K562 (cell line): ENCODE results near the gene TRAF3IP1. TPM values are rescaled to one million over a fixed set of nuclear protein-coding genes. Genes with fewer than 3 reads are reported as not detected.

Experiments
- ATAC-seq: fragments of 200-7000 bp; cut with Tn5 transposase; 3 replicates; pipeline ENCODE4 v1.9.1; 2020; ENCODE audit warnings: moderate library complexity
- Bru-seq: library from RNA; stranded (reverse); fragments of 400-500 nt; gene quantifications from one replicate; lab custom pipeline; 2021; lab: Mats Ljungman, UMichigan
- BruChase-seq, 2 experiments: library from RNA; stranded (reverse); fragments of 400-500 nt; gene quantifications; one replicate each; lab custom pipeline; 2021; lab: Mats Ljungman, UMichigan
- BruUV-seq: library from RNA; stranded (reverse); fragments of 400-500 nt; replicated peaks from 2 replicates; lab custom pipeline; 2021; lab: Mats Ljungman, UMichigan
- CTCF ChIA-PET: fragments of 300-600 bp; formaldehyde crosslinking; extraction: SDS; loops from one replicate; lab custom pipeline; 2021; ENCODE audit warnings: low intra/inter-chr PET ratio; lab: Yijun Ruan, JAX
- POLR2A ChIA-PET: fragments of 300-600, 350-650 bp; sonication (Branson Sonifier 250); formaldehyde crosslinking; extraction: SDS; loops from one replicate; lab custom pipeline; 2021; ENCODE audit warnings: antibody characterized with exemption, inconsistent platforms; lab: Yijun Ruan, JAX
- DNase-seq, 4 experiments: peaks; one replicate each; pipeline versions ENCODE4 v3.0.0 to v3.0.0-alpha.2; 2011 to 2018; ENCODE audit warnings: low spot score in 3 of 4, mixed read lengths in 3 of 4; ENCODE audit errors: extremely low read depth in 1 of 4
- FAIRE-seq: peaks from 2 replicates; lab custom pipeline; 2011; peaks lifted over from hg19 to GRCh38; lab: Jason Lieb, UNC
- H2AFZ ChIP-seq: 2 replicates; pipeline ENCODE4 v1.6.0; 2011; ENCODE audit warnings: low read depth, low read length, control low read depth, inconsistent platforms
- H3K27ac ChIP-seq: fragments of 200-600 bp; 3 replicates; pipeline ENCODE4 v1.8.0; 2011; ENCODE audit warnings: low read depth, mild to moderate bottlenecking, control low read depth, inconsistent platforms, low read length, moderate library complexity, mixed read lengths; ENCODE audit errors: extremely low read depth
- H3K27me3 ChIP-seq, 2 experiments: fragments of 300-600 bp in 1 of 2; 2 replicates in 1 of 2; 3 replicates in 1 of 2; pipeline versions ENCODE4 v1.6.0 to v1.8.0; 2011; ENCODE audit warnings: inconsistent platforms in 2 of 2, low read length in 2 of 2, mild to moderate bottlenecking in 1 of 2, mixed read lengths in 1 of 2, moderate library complexity in 1 of 2; ENCODE audit not compliant: control insufficient read depth in 2 of 2, insufficient read depth in 2 of 2
- H3K36me3 ChIP-seq: fragments of 300-600 bp; 3 replicates; pipeline ENCODE4 v1.8.0; 2011; ENCODE audit warnings: mild to moderate bottlenecking, low read length, inconsistent platforms; ENCODE audit not compliant: control insufficient read depth, insufficient read depth
- H3K4me1 ChIP-seq, 2 experiments: fragments of 200-600 bp in 1 of 2; replicated peaks in 1 of 2; 2 replicates in 1 of 2; 3 replicates in 1 of 2; pipeline versions ENCODE4 v1.5.1 to v1.8.0; 2011; ENCODE audit warnings: inconsistent platforms in 2 of 2, low read length in 2 of 2, mild to moderate bottlenecking in 1 of 2, mixed read lengths in 1 of 2, moderate library complexity in 1 of 2; ENCODE audit not compliant: control insufficient read depth in 2 of 2, insufficient read depth in 2 of 2
- H3K4me2 ChIP-seq: 2 replicates; pipeline ENCODE4 v1.6.1; 2011; ENCODE audit warnings: low read length, control low read depth, inconsistent platforms, mixed read lengths; ENCODE audit not compliant: insufficient read depth
- H3K4me3 ChIP-seq: fragments of 200-600 bp; sonication (generic), shearing (Covaris generic); 2 replicates; pipeline ENCODE4 v1.5.1; 2016; ENCODE audit warnings: control low read depth, inconsistent platforms
- H3K79me2 ChIP-seq: fragments of 200-600 bp; 3 replicates; pipeline ENCODE4 v1.8.0; 2011; ENCODE audit warnings: low read length, inconsistent platforms; ENCODE audit not compliant: control insufficient read depth, insufficient read depth
- H3K9ac ChIP-seq, 2 experiments: 2 replicates each; pipeline versions ENCODE4 v1.6.0 to v1.6.1; 2011; ENCODE audit warnings: low read depth in 2 of 2, low read length in 2 of 2, control low read depth in 1 of 2, inconsistent platforms in 1 of 2, mild to moderate bottlenecking in 1 of 2, mixed read lengths in 1 of 2; ENCODE audit not compliant: insufficient read depth in 1 of 2
- H3K9me1 ChIP-seq: one replicate; pipeline ENCODE4 v1.6.0; 2011; ENCODE audit warnings: inconsistent platforms, mild to moderate bottlenecking, low read length, moderate library complexity; ENCODE audit not compliant: control insufficient read depth, insufficient read depth
- H3K9me3 ChIP-seq: replicated peaks from 2 replicates; pipeline ENCODE4 v1.5.1; 2011; ENCODE audit warnings: low read depth, low read length, inconsistent platforms; ENCODE audit not compliant: control insufficient read depth, insufficient read depth
- H4K20me1 ChIP-seq: replicated peaks from 2 replicates; pipeline ENCODE4 v1.6.1; 2011; ENCODE audit warnings: low read length, inconsistent platforms, mixed read lengths; ENCODE audit not compliant: control insufficient read depth, insufficient read depth
- CSDE1 ChIP-seq, 2 experiments: fragments of 450-650 bp; IDR thresholded peaks; 2 replicates each; pipeline ENCODE4 v1.6.1; 2016; ENCODE audit warnings: mild to moderate bottlenecking in 1 of 2
- ERF ChIP-seq: fragments of 450-650 bp; formaldehyde crosslinking; IDR thresholded peaks from 2 replicates; pipeline ENCODE4 v1.4.0; 2020; ENCODE audit warnings: mild to moderate bottlenecking, mixed read lengths
- EWSR1 ChIP-seq: fragments of 450-650 bp; IDR thresholded peaks from 2 replicates; pipeline ENCODE4 v1.6.1; 2018; ENCODE audit warnings: borderline replicate concordance, mild to moderate bottlenecking, low read depth, moderate library complexity; ENCODE audit not compliant: partially characterized antibody
- FOSL1 ChIP-seq: fragments of 200-800 bp; sonication (Bioruptor generic); conservative IDR thresholded peaks from 2 replicates; pipeline ENCODE4 v1.6.1; 2016; ENCODE audit warnings: missing genetic modification characterization, missing compliant biosample characterization
- IRF2 ChIP-seq: sonication (generic); formaldehyde crosslinking; IDR thresholded peaks from 2 replicates; pipeline ENCODE4 v1.8.1; 2022; ENCODE audit warnings: mild to moderate bottlenecking, missing genetic modification reagents
- MXI1 ChIP-seq: IDR thresholded peaks from 2 replicates; pipeline ENCODE4 v1.6.1; 2011; ENCODE audit warnings: low read depth, mild to moderate bottlenecking, improper control_type of control experiment, low read length
- NEUROD1 ChIP-seq: fragments of 150-350 bp; IDR thresholded peaks from 2 replicates; pipeline ENCODE4 v1.6.1; 2014; ENCODE audit warnings: borderline replicate concordance, low read length, low read depth; ENCODE audit not compliant: partially characterized antibody
- RBM25 ChIP-seq: fragments of 200-400 bp; formaldehyde crosslinking; IDR thresholded peaks from 2 replicates; pipeline ENCODE4 v1.6.1; 2018; ENCODE audit warnings: low read length, low read depth, moderate library complexity; ENCODE audit not compliant: severe bottlenecking
- SP1 ChIP-seq: sonication (generic); formaldehyde crosslinking; IDR thresholded peaks from 2 replicates; pipeline ENCODE4 v1.8.1; 2022; ENCODE audit warnings: mild to moderate bottlenecking, missing genetic modification reagents
- TAF7 ChIP-seq: fragments of 450-650 bp; IDR thresholded peaks from 2 replicates; pipeline ENCODE4 v1.6.1; 2016; ENCODE audit warnings: missing genetic modification characterization, missing compliant biosample characterization
- WGBS: fragments of 100-300 bp; shearing (Covaris generic); methylation state at CpG from one replicate; pipeline ENCODE4 v1.1.6; 2016; ENCODE audit warnings: low coverage, mixed read lengths; ENCODE audit not compliant: insufficient coverage; ENCODE audit errors: missing lambda C conversion rate; 5-methylcytosine and 5-hydroxymethylcytosine counted together
- in situ Hi-C: fragments of 300-500 bp; cut with MboI; formaldehyde crosslinking; loops from 4 replicates; pipeline ENCODE4 v1.15.0; 2018; ENCODE audit warnings: inconsistent platforms, mixed read lengths
- intact Hi-C: fragments of 100-400 bp; cut with micrococcal nuclease; formaldehyde crosslinking; loops from 2 replicates; pipeline ENCODE4 v1.14.2; 2022
- long read RNA-seq, 3 experiments: library from polyadenylated mRNA in 2 of 3; library from RNA in 1 of 3; unstranded in 2 of 3; stranded (forward) in 1 of 3; transcript quantifications; one replicate each; pipeline ENCODE4 v2.0.0, GENCODE V29; 2019 to 2022
- polyA minus RNA-seq, 3 experiments: library from RNA; depleted of rRNA, polyadenylated mRNA; stranded (reverse); fragments of >200 nt; gene quantifications; 2 replicates each; pipeline ENCODE4 v1.2.3, GENCODE V29; 2011
- polyA plus RNA-seq, 8 experiments: library from polyadenylated mRNA; depleted of rRNA in 4 of 8; stranded (reverse) in 5 of 8; unstranded in 3 of 8; fragments of >200 nt; fragmentation: Nextera tagmentation in 2 of 8; fragmentation: Illumina TruSeq in 1 of 8; extraction: Ambion mirVana in 2 of 8; extraction: Trizol in 1 of 8; gene quantifications; 2 replicates each; pipeline versions ENCODE4 v1.2.1 to v1.2.3, GENCODE V29; 2011 to 2014; ENCODE audit warnings: inconsistent platforms in 1 of 8, missing spikeins in 1 of 8
- total RNA-seq, 7 experiments: library from RNA; depleted of rRNA in 6 of 7; stranded (reverse); fragments of >200 nt in 6 of 7; fragmentation: Illumina TruSeq in 2 of 7; extraction: Trizol in 2 of 7; gene quantifications; 2 replicates each; pipeline versions ENCODE4 v1.2.1 to v1.2.3, GENCODE V29; 2011 to 2021; ENCODE audit warnings: low replicate concordance in 1 of 7
- TF ChIP-seq, protein P1 (sequence below): fragments of 250-450 bp; sonication (Bioruptor Pico); IDR thresholded peaks from 2 replicates; pipeline ENCODE4 v1.4.0; 2020; ENCODE audit warnings: mild to moderate bottlenecking
- TF ChIP-seq, protein P2 (sequence below): fragments of 450-650 bp; IDR thresholded peaks from 2 replicates; pipeline ENCODE4 v1.6.1; 2016; ENCODE audit warnings: missing biosample characterization, missing genetic modification characterization

TRAF3IP1 gene, protein sequence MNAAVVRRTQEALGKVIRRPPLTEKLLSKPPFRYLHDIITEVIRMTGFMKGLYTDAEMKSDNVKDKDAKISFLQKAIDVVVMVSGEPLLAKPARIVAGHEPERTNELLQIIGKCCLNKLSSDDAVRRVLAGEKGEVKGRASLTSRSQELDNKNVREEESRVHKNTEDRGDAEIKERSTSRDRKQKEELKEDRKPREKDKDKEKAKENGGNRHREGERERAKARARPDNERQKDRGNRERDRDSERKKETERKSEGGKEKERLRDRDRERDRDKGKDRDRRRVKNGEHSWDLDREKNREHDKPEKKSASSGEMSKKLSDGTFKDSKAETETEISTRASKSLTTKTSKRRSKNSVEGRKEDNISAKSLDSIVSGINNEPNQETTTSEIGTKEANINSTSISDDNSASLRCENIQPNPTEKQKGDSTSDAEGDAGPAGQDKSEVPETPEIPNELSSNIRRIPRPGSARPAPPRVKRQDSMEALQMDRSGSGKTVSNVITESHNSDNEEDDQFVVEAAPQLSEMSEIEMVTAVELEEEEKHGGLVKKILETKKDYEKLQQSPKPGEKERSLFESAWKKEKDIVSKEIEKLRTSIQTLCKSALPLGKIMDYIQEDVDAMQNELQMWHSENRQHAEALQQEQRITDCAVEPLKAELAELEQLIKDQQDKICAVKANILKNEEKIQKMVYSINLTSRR
- 5.1 and 10.4 TPM in 2 replicates for total RNA-seq (2011; cell fraction: chromatin; rRNA removed; ENCODE audit: low replicate concordance)
- 0.83 and 3.6 TPM in 2 replicates for total RNA-seq (2011; cell fraction: nucleolus; rRNA removed)
- total RNA-seq (2011; cell fraction: nucleoplasm; rRNA removed) = 2.3 and 4.4 TPM in 2 replicates
- total RNA-seq (2014; rRNA removed) (2.9 and 3.3 TPM in 2 replicates), total RNA-seq (2014; rRNA removed; fragmentation: Illumina TruSeq; extraction: Trizol) (3.4 and 3.9 TPM in 2 replicates), total RNA-seq (2015; rRNA removed; fragmentation: Illumina TruSeq; extraction: Trizol) (3.8 and 5.1 TPM in 2 replicates), total RNA-seq (2021) (5.5 and 7.4 TPM in 2 replicates), polyA plus RNA-seq (2011; rRNA removed) (2.2 and 2.6 TPM in 2 replicates), polyA plus RNA-seq (2014; fragmentation: Illumina TruSeq; extraction: Trizol) (4.3 and 6.2 TPM in 2 replicates), polyA plus RNA-seq (2014; fragmentation: Nextera tagmentation; extraction: Ambion mirVana) (1 to 10 TPM; 1.3 to 1.4 TPM), polyA plus RNA-seq (2014; rRNA removed) (3.2 and 4.5 TPM in 2 replicates), polyA minus RNA-seq (2011; rRNA and poly(A)+ RNA removed) (1.4 and 1.8 TPM in 2 replicates), Bru-seq, nascent RNA (percentile 54 among the genes with signal in this experiment), BruChase-seq, experiment 1, labeled RNA remaining after a 2-hour chase (percentile 59 among the genes with signal in this experiment), BruChase-seq, experiment 2, labeled RNA remaining after a 6-hour chase (percentile 63 among the genes with signal in this experiment)
- polyA plus RNA-seq (2011; cell fraction: cytosol; rRNA removed) = 1.6 and 1.7 TPM in 2 replicates
- 1.3 and 2.1 TPM in 2 replicates for polyA plus RNA-seq (2011; cell fraction: nucleus; rRNA removed)
- 2.9 and 3.8 TPM in 2 replicates for polyA plus RNA-seq (2012)
- polyA minus RNA-seq (2011; cell fraction: cytosol; rRNA and poly(A)+ RNA removed) = 2.7 and 4.0 TPM in 2 replicates
- polyA minus RNA-seq (2011; cell fraction: nucleus; rRNA and poly(A)+ RNA removed) = 1.6 and 1.8 TPM in 2 replicates
- long read RNA-seq, experiment 1, partial matches to known transcripts = 8 of 26 reads
- long read RNA-seq, experiment 1, other reads (novel, unspliced or antisense) = 17 of 26 reads
- long read RNA-seq, experiment 2, partial matches to known transcripts = 2 of 7 reads
- long read RNA-seq, experiment 2, other reads (novel, unspliced or antisense) = 5 of 7 reads
- long read RNA-seq, experiment 3, partial matches to known transcripts = 1 of 1 reads
- long read RNA-seq, experiment 3, other reads (novel, unspliced or antisense) = 0 of 1 reads

DNA sequence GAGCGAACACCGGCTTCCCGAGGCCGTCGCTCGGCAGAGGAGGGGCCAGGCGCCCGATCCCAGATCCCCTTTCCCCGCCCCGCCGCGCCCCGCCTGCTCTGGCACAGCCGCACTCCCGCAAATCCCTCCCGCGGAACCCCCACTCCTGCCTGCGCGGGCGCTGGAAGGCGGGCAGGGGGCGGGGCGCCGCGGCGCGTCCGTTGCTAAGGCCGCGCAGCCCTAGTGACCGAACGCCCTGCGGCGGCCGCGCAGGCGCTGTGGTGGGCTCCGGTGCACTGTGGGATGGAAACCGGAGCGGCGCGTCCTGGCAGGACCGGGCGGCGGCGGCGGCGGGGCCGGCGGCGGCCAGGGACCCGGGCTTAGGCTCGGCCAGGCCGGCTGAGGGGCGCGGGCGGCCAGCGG is at the start of gene TRAF3IP1:
TRAF3IP1 (plus strand) TSS at position 273 of the 402 bp plus-strand sequence. CDS start 145 bp downstream, outside the sequence.
- Histone ChIP-seq H2AFZ (peak within 1 kb of the TSS; percentile 93), H3K27me3 (no peaks in the 10 kb centered on the region), H3K27ac (no peak within 1 kb of the TSS), H3K9me3 (no peaks in the 10 kb centered on the region), H3K79me2 (no peaks in the 10 kb centered on the region), H4K20me1 (no peaks in the 10 kb centered on the region; the same call in 1 of the 2 replicates), H3K4me1 (peaks cover 0 to 25% of the 10 kb centered on the region in 2 experiments; a peak in 3 of 5 replicates), H3K9ac (peak within 1 kb of the TSS; percentile 59 to 90), H3K4me3 (peak within 1 kb of the TSS; percentile 52), H3K4me2 (peak within 1 kb of the TSS; percentile 81), H3K9me1 (no peaks in the 10 kb centered on the region), H3K36me3 (no peaks in the 10 kb centered on the region)
- ChIA-PET CTCF (interaction anchor here (0.6 kb wide), 1 partner anchor 113 kb away, joined by 3 read pairs; no protein-coding TSS in a partner anchor), POLR2A (no interaction called here)
- peak; percentile 98 for ATAC-seq
- BruUV-seq = no TSS peak
- peak; percentile 69 for FAIRE-seq
- peak; percentile 91 to 95 (median 95) for DNase-seq
- intact Hi-C loops = no loop called here
- WGBS = 0% methylated on average over 13 of the region's 58 CpGs
- in situ Hi-C loops = no loop called here
- no peak for TF ChIP-seq FOSL1
- no peak for TF ChIP-seq TAF7 (tag)
- TF ChIP-seq MXI1 = peak; percentile 89
- TF ChIP-seq, protein P1, sequence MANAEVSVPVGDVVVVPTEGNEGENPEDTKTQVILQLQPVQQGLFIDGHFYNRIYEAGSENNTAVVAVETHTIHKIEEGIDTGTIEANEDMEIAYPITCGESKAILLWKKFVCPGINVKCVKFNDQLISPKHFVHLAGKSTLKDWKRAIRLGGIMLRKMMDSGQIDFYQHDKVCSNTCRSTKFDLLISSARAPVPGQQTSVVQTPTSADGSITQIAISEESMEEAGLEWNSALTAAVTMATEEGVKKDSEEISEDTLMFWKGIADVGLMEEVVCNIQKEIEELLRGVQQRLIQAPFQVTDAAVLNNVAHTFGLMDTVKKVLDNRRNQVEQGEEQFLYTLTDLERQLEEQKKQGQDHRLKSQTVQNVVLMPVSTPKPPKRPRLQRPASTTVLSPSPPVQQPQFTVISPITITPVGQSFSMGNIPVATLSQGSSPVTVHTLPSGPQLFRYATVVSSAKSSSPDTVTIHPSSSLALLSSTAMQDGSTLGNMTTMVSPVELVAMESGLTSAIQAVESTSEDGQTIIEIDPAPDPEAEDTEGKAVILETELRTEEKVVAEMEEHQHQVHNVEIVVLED (CRISPR knock-in tag) = peak; percentile 64
- TF ChIP-seq, protein P2, sequence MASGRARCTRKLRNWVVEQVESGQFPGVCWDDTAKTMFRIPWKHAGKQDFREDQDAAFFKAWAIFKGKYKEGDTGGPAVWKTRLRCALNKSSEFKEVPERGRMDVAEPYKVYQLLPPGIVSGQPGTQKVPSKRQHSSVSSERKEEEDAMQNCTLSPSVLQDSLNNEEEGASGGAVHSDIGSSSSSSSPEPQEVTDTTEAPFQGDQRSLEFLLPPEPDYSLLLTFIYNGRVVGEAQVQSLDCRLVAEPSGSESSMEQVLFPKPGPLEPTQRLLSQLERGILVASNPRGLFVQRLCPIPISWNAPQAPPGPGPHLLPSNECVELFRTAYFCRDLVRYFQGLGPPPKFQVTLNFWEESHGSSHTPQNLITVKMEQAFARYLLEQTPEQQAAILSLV (tag) = no peak
- TF ChIP-seq RBM25 = peak; percentile 11
- TF ChIP-seq IRF2 = no peak
- TF ChIP-seq SP1 = peak; percentile 45; the same call in 1 of the 2 replicates
- no peak for TF ChIP-seq NEUROD1
- TF ChIP-seq CSDE1 (IDR thresholded peaks at IDR 0.05) = peak in 1 of 2 experiments; percentile 41; a peak in 1 of 4 replicates
- TF ChIP-seq ERF (CRISPR knock-in tag) = no peak
- TF ChIP-seq EWSR1 = no peak
